H9 (cell line): Measurements from ENCODE around the gene ENPP7. TPM values are rescaled to one million over a fixed set of nuclear protein-coding genes. Genes with fewer than 3 reads are reported as not detected.
A peak's percentile ranks its signal among the peaks of the same experiment; 100 is the strongest.

Experiments
- DNase-seq: peaks from one replicate; pipeline ENCODE4 v3.0.0-alpha.2; 2017
- H2AFZ ChIP-seq: one replicate; pipeline ENCODE4 v1.6.1; 2013; ENCODE audit warnings: mild to moderate bottlenecking, low read length, control low read depth, moderate library complexity
- H2AK5ac ChIP-seq: 2 replicates; pipeline ENCODE4 v1.6.1; 2013; ENCODE audit warnings: low read length, control low read depth, mixed read lengths; ENCODE audit not compliant: insufficient read length
- H2BK120ac ChIP-seq: one replicate; pipeline ENCODE4 v1.6.1; 2013; ENCODE audit warnings: low read depth, mild to moderate bottlenecking, low read length, control low read depth, inconsistent platforms; ENCODE audit not compliant: poor library complexity, severe bottlenecking
- H2BK12ac ChIP-seq: 2 replicates; pipeline ENCODE4 v1.6.1; 2013; ENCODE audit warnings: low read length, control low read depth, mixed read lengths, low read depth; ENCODE audit not compliant: insufficient read length
- H2BK15ac ChIP-seq: 2 replicates; pipeline ENCODE4 v1.6.1; 2013; ENCODE audit warnings: low read depth, low read length, control low read depth
- H2BK20ac ChIP-seq: one replicate; pipeline ENCODE4 v1.6.1; 2013; ENCODE audit warnings: low read depth, mild to moderate bottlenecking, low read length, control low read depth, inconsistent platforms; ENCODE audit not compliant: poor library complexity, severe bottlenecking
- H2BK5ac ChIP-seq: 2 replicates; pipeline ENCODE4 v1.6.1; 2013; ENCODE audit warnings: low read length, control low read depth, mixed read lengths; ENCODE audit not compliant: insufficient read length
- H3K14ac ChIP-seq: 2 replicates; pipeline ENCODE4 v1.6.1; 2013; ENCODE audit warnings: low read length, control low read depth; ENCODE audit not compliant: insufficient read depth
- H3K18ac ChIP-seq: 2 replicates; pipeline ENCODE4 v1.6.1; 2013; ENCODE audit warnings: low read depth, mild to moderate bottlenecking, mixed read lengths, low read length, control low read depth; ENCODE audit not compliant: insufficient read length
- H3K23ac ChIP-seq: 2 replicates; pipeline ENCODE4 v1.6.1; 2013; ENCODE audit warnings: low read length, control low read depth, mixed read lengths, low read depth; ENCODE audit not compliant: insufficient read length
- H3K23me2 ChIP-seq: 2 replicates; pipeline ENCODE4 v1.6.1; 2013; ENCODE audit warnings: low read depth, mild to moderate bottlenecking, mixed read lengths, low read length, control low read depth; ENCODE audit not compliant: insufficient read length, poor library complexity, severe bottlenecking
- H3K27ac ChIP-seq: 2 replicates; pipeline ENCODE4 v1.5.1; 2013; ENCODE audit warnings: low read length, control low read depth, mixed read lengths, low read depth; ENCODE audit not compliant: insufficient read length
- H3K27me3 ChIP-seq: 2 replicates; pipeline ENCODE4 v1.6.1; 2013; ENCODE audit warnings: low read length, control low read depth, inconsistent platforms; ENCODE audit not compliant: insufficient read depth
- H3K4ac ChIP-seq: 2 replicates; pipeline ENCODE4 v1.6.1; 2013; ENCODE audit warnings: low read depth, mild to moderate bottlenecking, control low read depth, inconsistent platforms, low read length, moderate library complexity
- H3K4me1 ChIP-seq: 2 replicates; pipeline ENCODE4 v1.6.1; 2013; ENCODE audit warnings: low read length, control low read depth, inconsistent platforms; ENCODE audit not compliant: insufficient read depth
- H3K4me2 ChIP-seq: 2 replicates; pipeline ENCODE4 v1.6.1; 2013; ENCODE audit warnings: low read length, control low read depth, mixed read lengths; ENCODE audit not compliant: insufficient read length, insufficient read depth
- H3K56ac ChIP-seq: 2 replicates; pipeline ENCODE4 v1.6.1; 2013; ENCODE audit warnings: low read depth, mild to moderate bottlenecking, mixed read lengths, low read length, control low read depth; ENCODE audit not compliant: insufficient read length
- H3K79me1 ChIP-seq: 2 replicates; pipeline ENCODE4 v1.6.1; 2013; ENCODE audit warnings: low read depth, mild to moderate bottlenecking, moderate library complexity, low read length, control low read depth, inconsistent platforms; ENCODE audit not compliant: insufficient read depth, poor library complexity, severe bottlenecking
- H3K79me2 ChIP-seq: 2 replicates; pipeline ENCODE4 v1.6.1; 2013; ENCODE audit warnings: low read length, control low read depth, inconsistent platforms; ENCODE audit not compliant: insufficient read depth
- H3K9ac ChIP-seq: 2 replicates; pipeline ENCODE4 v1.6.1; 2013; ENCODE audit warnings: low read length, control low read depth, mixed read lengths; ENCODE audit not compliant: insufficient read length; ENCODE audit errors: extremely low read depth
- H3K9me3 ChIP-seq: one replicate; pipeline ENCODE4 v1.6.1; 2013; ENCODE audit warnings: low read depth, low read length, inconsistent platforms; ENCODE audit not compliant: control insufficient read depth
- H3T11ph ChIP-seq: one replicate; pipeline ENCODE4 v1.6.1; 2013; ENCODE audit warnings: mild to moderate bottlenecking, low read length, control low read depth, inconsistent platforms
- H4K20me1 ChIP-seq: one replicate; pipeline ENCODE4 v1.6.1; 2013; ENCODE audit not compliant: control insufficient read depth, insufficient read length, insufficient read depth
- H4K5ac ChIP-seq: 2 replicates; pipeline ENCODE4 v1.6.1; 2013; ENCODE audit warnings: low read depth, mild to moderate bottlenecking, mixed read lengths, low read length, control low read depth; ENCODE audit not compliant: insufficient read length
- H4K8ac ChIP-seq: replicated peaks from 2 replicates; pipeline ENCODE4 v1.6.1; 2013; ENCODE audit warnings: low read length, control low read depth, mixed read lengths, low read depth; ENCODE audit not compliant: insufficient read length
- H4K91ac ChIP-seq: 2 replicates; pipeline ENCODE4 v1.6.1; 2013; ENCODE audit warnings: low read depth, mild to moderate bottlenecking, moderate library complexity, mixed read lengths, low read length, control low read depth; ENCODE audit not compliant: insufficient read length
- H3K27ac Mint-ChIP-seq, 3 experiments: 2 replicates in 2 of 3; 3 replicates in 1 of 3; pipeline ENCODE4 v1.8.0; 2020 to 2021; ENCODE audit warnings: mixed read lengths in 3 of 3, mild to moderate bottlenecking in 1 of 3, moderate library complexity in 1 of 3
- H3K27me3 Mint-ChIP-seq: 2 replicates; pipeline ENCODE4 v1.8.0; 2021; ENCODE audit warnings: low read depth, mild to moderate bottlenecking, moderate library complexity, mixed read lengths
- H3K36me3 Mint-ChIP-seq, 3 experiments: 2 replicates in 2 of 3; 3 replicates in 1 of 3; pipeline ENCODE4 v1.8.0; 2020 to 2021; ENCODE audit warnings: low read depth in 3 of 3, mixed read lengths in 3 of 3; ENCODE audit not compliant: insufficient read depth in 1 of 3
- H3K4me1 Mint-ChIP-seq, 2 experiments: 2 replicates each; pipeline ENCODE4 v1.8.0; 2020; ENCODE audit warnings: mixed read lengths in 2 of 2
- H3K4me3 Mint-ChIP-seq, 2 experiments: 2 replicates in 1 of 2; 3 replicates in 1 of 2; pipeline ENCODE4 v1.8.0; 2020 to 2021; ENCODE audit warnings: mild to moderate bottlenecking in 2 of 2, mixed read lengths in 2 of 2, moderate library complexity in 1 of 2
- H3K9me3 Mint-ChIP-seq, 2 experiments: 2 replicates in 1 of 2; 3 replicates in 1 of 2; pipeline ENCODE4 v1.8.0; 2020; ENCODE audit warnings: mild to moderate bottlenecking in 2 of 2, mixed read lengths in 2 of 2, moderate library complexity in 1 of 2
- CTCF ChIP-seq: fragments of 200-600 bp; sonication (generic); conservative IDR thresholded peaks from 3 replicates; pipeline ENCODE4 v1.8.0; 2021; ENCODE audit warnings: antibody characterized with exemption, mild to moderate bottlenecking
- WGBS: extraction: QIAGEN DNeasy Blood & Tissue Kit; methylation state at CpG from one replicate; pipeline ENCODE4 v1.1.7; 2013; ENCODE audit warnings: missing lambda C conversion rate, low lambda C conversion rate, mixed read lengths; ENCODE audit not compliant: insufficient read length; ENCODE audit errors: extremely low coverage; 5-methylcytosine and 5-hydroxymethylcytosine counted together
- total RNA-seq: library from RNA; stranded (reverse); gene quantifications from 2 replicates; pipeline ENCODE4 v1.2.1, GENCODE V29; 2021

Gene ENPP7
- total RNA-seq, 1 experiment from 2014 or later, result not detected

GRCh38 chr17:79758271-79758670 is 27.5 kb downstream of the ENPP7 start:
- H4K5ac ChIP-seq, result no peak overlapping the region
- no peak overlapping the region for H2BK120ac ChIP-seq
- WGBS, result no CpG with 5 or more reads among the region's 6 CpGs
- no peak overlapping the region for H4K91ac ChIP-seq
- H3K23ac ChIP-seq, result no peak overlapping the region
- peak overlapping the region in 1 of 3 experiments; percentile 51; a peak in 1 of 7 replicates for H3K27ac Mint-ChIP-seq
- no peak overlapping the region for H3K4me2 ChIP-seq
- no peak overlapping the region for H3K14ac ChIP-seq
- no peak overlapping the region for H3K9ac ChIP-seq
- no peak overlapping the region for H3K27ac ChIP-seq
- H3K4me3 Mint-ChIP-seq, result no peak overlapping the region
- H2BK5ac ChIP-seq, result no peak overlapping the region
- no peaks in the 10 kb centered on the region for H3K9me3 ChIP-seq
- H3K27me3 Mint-ChIP-seq, result peaks cover 15% of the 10 kb centered on the region
- H3K4me1 ChIP-seq, result no peaks in the 10 kb centered on the region
- H3K56ac ChIP-seq, result no peak overlapping the region
- no peak overlapping the region for H2BK12ac ChIP-seq
- H2AFZ ChIP-seq, result no peak overlapping the region
- no peak overlapping the region for H3K4ac ChIP-seq
- no peaks in the 10 kb centered on the region for H4K20me1 ChIP-seq
- no peak overlapping the region for H3T11ph ChIP-seq
- no peak overlapping the region for H4K8ac ChIP-seq
- H2BK15ac ChIP-seq, result no peak overlapping the region
- H3K79me2 ChIP-seq, result no peaks in the 10 kb centered on the region
- H3K36me3 Mint-ChIP-seq, result no peaks in the 10 kb centered on the region
- no peak overlapping the region for H2AK5ac ChIP-seq
- DNase-seq, result no peak
- no peaks in the 10 kb centered on the region for H3K23me2 ChIP-seq
- no peaks in the 10 kb centered on the region for H3K79me1 ChIP-seq
- no peak overlapping the region for H2BK20ac ChIP-seq
- 0 out of 4 replicates have a peak, but pooled peaks cover 0 to 2% of the 10 kb centered on the region in 2 experiments for H3K4me1 Mint-ChIP-seq
- no peaks in the 10 kb centered on the region for H3K9me3 Mint-ChIP-seq
- no peak for TF ChIP-seq CTCF
- no peak overlapping the region for H3K18ac ChIP-seq
- no peaks in the 10 kb centered on the region for H3K27me3 ChIP-seq
